ENCODE results near the gene ITM2C.

The ITM2C gene

DNA sequence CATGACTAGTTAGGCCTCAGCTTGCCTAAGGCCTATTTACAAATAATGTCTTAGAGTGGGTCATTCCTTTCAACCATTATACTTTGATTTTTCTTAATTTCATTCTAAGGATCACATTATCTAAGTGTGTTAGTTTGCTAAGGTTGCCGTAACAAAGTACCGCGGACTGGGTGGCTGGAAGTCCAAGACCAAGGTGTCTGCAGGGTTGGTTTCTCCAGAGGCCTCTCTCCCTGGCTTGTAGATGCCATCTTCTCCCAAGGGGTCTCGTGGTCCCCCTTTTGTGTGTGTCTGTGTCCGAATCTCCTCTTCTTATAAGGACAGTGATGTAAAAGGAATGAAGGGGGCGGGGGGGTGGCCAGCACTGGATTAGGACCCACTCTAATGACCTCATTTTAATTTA, 18.4 kb upstream of the ITM2C start:
- no peaks in the 10 kb centered on the region for H3K36me3 ChIP-seq (ENCODE audit: insufficient read depth, low read length)

DNA sequence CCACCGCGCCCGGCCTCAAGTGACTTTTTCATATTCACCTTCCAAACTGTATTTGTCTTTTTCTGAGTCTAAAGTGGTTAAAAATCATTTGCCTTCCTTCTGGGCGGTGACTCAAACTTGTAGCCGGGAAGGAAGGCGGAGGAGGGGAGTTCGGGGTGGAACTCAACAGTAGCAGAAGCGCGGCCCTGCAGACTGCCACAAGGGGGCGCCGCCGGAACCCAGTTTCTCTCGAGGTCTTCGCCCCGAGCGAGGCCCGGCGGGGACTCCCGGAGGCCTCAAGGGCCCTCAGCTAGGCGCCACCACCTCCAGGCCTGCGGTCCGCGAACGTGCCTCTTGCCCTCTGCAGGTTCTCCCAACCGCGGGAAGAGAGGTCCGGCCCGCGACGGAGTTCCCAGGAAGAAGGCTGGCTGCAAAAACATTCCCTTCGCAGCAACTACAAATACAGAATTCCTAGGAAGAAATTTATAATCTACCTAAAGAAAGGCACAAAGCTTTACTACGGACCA, 16.8 kb upstream of the ITM2C start:
- no peaks in the 10 kb centered on the region for H3K9me3 ChIP-seq (ENCODE audit: low read depth, low read length)
- H3K4me3 ChIP-seq, result peak overlapping the region; percentile 73
- peak overlapping the region; percentile 62 for H3K9ac ChIP-seq (ENCODE audit: insufficient read length)
- no peak for TF ChIP-seq EZH2 (IDR thresholded peaks at IDR 0.05)
- TF ChIP-seq POLR2AphosphoS5 (IDR thresholded peaks at IDR 0.05; ENCODE audit: borderline replicate concordance, low read depth, low read length), result no peak
- TF ChIP-seq FOXP2 (optimal IDR thresholded peaks at IDR 0.05; ENCODE audit: control extremely low read depth, extremely low read length, insufficient read depth), result no peak
- no peaks in the 10 kb centered on the region for H3K36me3 ChIP-seq (ENCODE audit: insufficient read depth, low read length)
- no peak overlapping the region for H3K27ac ChIP-seq
- no peak for DNase-seq (ENCODE audit: low read depth, low spot score)

More for the DNA sequence above, 18.4 kb upstream of the ITM2C start:
- Histone ChIP-seq H3K9me3 (ENCODE audit: low read depth, low read length) (no peaks in the 10 kb centered on the region), H3K27ac (no peak overlapping the region), H3K4me3 (no peak overlapping the region), H3K9ac (ENCODE audit: insufficient read length) (no peak overlapping the region)
- DNase-seq (ENCODE audit: low read depth, low spot score), result no peak
- TF ChIP-seq FOXP2 (optimal IDR thresholded peaks at IDR 0.05; ENCODE audit: control extremely low read depth, extremely low read length, insufficient read depth) (no peak), POLR2AphosphoS5 (IDR thresholded peaks at IDR 0.05; ENCODE audit: borderline replicate concordance, low read depth, low read length) (no peak), EZH2 (IDR thresholded peaks at IDR 0.05) (no peak)

DNA sequence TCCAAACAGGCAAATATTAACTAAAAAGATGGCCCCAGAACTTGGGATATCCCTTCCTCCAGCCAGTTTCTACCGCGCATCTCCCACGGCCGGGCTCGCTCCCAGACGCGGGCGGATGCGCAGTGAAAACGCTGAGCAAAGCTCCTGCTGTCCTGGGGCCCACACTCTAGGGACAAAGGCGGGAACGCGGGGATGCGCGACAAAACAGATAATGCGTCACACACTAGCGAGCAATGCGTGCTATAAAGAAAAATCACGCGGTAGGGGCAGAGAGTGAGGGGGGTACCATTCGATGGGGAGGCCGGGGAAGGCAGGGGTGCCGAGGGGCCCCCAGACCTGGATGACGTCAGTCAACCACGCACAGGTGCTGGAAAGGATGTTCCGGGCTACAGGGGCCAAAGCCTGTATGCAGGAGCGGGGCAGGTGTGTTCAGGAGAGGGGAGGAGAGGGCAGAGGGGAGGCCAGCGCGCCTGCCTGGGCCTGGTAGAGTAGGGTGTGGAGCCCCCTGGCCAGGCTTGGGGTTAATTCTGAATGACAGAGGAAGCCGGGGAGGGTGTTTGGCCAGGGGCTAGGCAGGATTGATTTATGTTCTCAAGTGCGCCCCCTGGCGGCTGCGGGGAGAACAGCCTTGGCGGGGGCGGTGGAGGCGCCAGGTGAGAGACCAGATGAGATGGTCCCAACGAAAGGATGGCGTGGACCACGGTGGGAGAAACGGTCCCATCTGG, 14.9 kb upstream of the ITM2C start:
- Histone ChIP-seq H3K9ac (ENCODE audit: insufficient read length) (no peak overlapping the region), H3K9me3 (ENCODE audit: low read depth, low read length) (no peaks in the 10 kb centered on the region), H3K27ac (no peak overlapping the region), H3K36me3 (ENCODE audit: insufficient read depth, low read length) (no peaks in the 10 kb centered on the region), H3K4me3 (no peak overlapping the region)
- no peak for DNase-seq (ENCODE audit: low read depth, low spot score)
- no peak for TF ChIP-seq FOXP2 (optimal IDR thresholded peaks at IDR 0.05; ENCODE audit: control extremely low read depth, extremely low read length, insufficient read depth)
- TF ChIP-seq POLR2AphosphoS5 (IDR thresholded peaks at IDR 0.05; ENCODE audit: borderline replicate concordance, low read depth, low read length), result no peak
- TF ChIP-seq EZH2 (IDR thresholded peaks at IDR 0.05), result no peak

DNA sequence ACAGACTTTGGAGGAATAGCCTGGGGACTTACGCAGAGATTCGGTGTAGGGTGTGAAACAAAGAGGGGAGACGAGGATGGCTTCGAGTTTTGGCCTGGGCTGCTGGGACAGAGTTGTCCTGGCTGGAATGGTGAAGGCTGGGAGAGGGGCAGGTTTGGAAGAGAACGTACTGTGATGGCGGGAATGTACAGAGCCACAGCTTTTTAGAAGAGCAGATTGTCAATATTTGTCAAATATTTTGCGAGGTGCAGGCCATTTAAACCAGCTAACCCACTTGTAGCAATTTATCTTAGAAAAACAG, 14.4 kb upstream of the ITM2C start:
- H3K36me3 ChIP-seq (ENCODE audit: insufficient read depth, low read length), result no peaks in the 10 kb centered on the region
- TF ChIP-seq FOXP2 (optimal IDR thresholded peaks at IDR 0.05; ENCODE audit: control extremely low read depth, extremely low read length, insufficient read depth) (no peak), POLR2AphosphoS5 (IDR thresholded peaks at IDR 0.05; ENCODE audit: borderline replicate concordance, low read depth, low read length) (no peak), EZH2 (IDR thresholded peaks at IDR 0.05) (no peak)
- H3K4me3 ChIP-seq, result no peak overlapping the region
- H3K9me3 ChIP-seq (ENCODE audit: low read depth, low read length), result no peaks in the 10 kb centered on the region
- H3K9ac ChIP-seq (ENCODE audit: insufficient read length), result no peak overlapping the region
- no peak overlapping the region for H3K27ac ChIP-seq
- no peak for DNase-seq (ENCODE audit: low read depth, low spot score)

DNA sequence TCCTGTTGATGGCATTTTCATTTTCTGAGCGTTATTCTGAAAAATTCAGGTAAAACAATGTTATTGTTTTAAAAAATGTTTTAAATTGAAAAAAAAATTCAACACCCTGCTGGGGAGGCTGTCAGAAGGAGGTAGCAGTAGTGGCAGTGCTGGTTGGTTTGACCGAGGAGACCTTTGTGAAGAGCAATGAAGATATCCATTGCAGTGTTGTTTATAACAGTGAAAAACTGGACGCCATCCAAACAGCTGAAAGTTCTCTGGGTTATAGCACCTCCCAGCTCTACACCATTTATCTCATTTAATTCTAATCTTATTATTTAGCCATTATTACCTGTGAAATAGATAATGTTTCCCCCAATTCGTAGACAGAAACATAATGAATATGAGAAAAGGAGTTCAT, 12.6 kb upstream of the ITM2C start:
- TF ChIP-seq FOXP2 (optimal IDR thresholded peaks at IDR 0.05; ENCODE audit: control extremely low read depth, extremely low read length, insufficient read depth), result no peak
- TF ChIP-seq EZH2 (IDR thresholded peaks at IDR 0.05), result no peak
- TF ChIP-seq POLR2AphosphoS5 (IDR thresholded peaks at IDR 0.05; ENCODE audit: borderline replicate concordance, low read depth, low read length), result no peak
- no peak overlapping the region for H3K4me3 ChIP-seq

DNA sequence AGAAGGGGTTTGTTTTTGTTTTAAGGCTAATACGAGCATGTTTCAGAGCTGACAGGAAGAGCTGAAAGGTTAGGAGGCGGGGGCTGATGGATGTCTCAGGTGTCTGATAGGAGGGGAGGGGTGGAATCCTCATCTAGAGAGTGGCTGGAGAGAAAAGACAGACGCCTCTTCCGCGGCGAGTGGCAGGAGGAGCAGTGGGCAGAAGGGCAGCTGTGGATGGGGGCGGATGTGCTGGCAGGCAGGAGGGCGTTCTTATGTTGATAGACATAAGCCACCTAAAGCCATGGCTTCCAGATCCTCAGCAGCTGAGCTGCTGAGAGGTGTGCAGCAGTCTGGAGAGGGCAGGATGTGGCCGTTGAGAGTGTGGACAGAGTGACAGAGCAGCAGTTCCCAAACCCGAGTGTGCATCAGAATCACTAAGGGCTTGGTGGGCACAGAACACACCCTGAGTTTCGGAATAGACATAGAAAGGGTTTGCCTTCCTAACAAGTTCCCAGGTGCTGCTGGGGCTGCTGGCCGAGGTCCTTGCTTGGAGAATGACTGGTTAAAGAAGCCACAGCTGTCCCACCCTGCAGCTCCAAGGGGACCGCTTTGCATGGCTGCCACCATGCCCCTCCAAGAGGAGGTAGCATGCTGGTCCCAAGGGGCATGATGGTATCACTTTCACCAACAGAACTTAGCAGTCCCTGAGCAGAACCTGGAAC, 3.0 kb upstream of the ITM2C start:
- Histone ChIP-seq H3K4me3 (no peak overlapping the region), H3K9me3 (ENCODE audit: low read depth, low read length) (no peaks in the 10 kb centered on the region), H3K9ac (ENCODE audit: insufficient read length) (no peak overlapping the region), H3K36me3 (ENCODE audit: insufficient read depth, low read length) (no peaks in the 10 kb centered on the region), H3K27ac (no peak overlapping the region)
- TF ChIP-seq POLR2AphosphoS5 (IDR thresholded peaks at IDR 0.05; ENCODE audit: borderline replicate concordance, low read depth, low read length), result no peak
- no peak for TF ChIP-seq EZH2 (IDR thresholded peaks at IDR 0.05)
- TF ChIP-seq FOXP2 (optimal IDR thresholded peaks at IDR 0.05; ENCODE audit: control extremely low read depth, extremely low read length, insufficient read depth), result no peak
- DNase-seq (ENCODE audit: low read depth, low spot score), result no peak

More for the DNA sequence above, 12.6 kb upstream of the ITM2C start:
- no peaks in the 10 kb centered on the region for H3K36me3 ChIP-seq (ENCODE audit: insufficient read depth, low read length)
- no peak for DNase-seq (ENCODE audit: low read depth, low spot score)
- H3K27ac ChIP-seq, result no peak overlapping the region
- H3K9me3 ChIP-seq (ENCODE audit: low read depth, low read length), result no peaks in the 10 kb centered on the region
- H3K9ac ChIP-seq (ENCODE audit: insufficient read length), result no peak overlapping the region

DNA sequence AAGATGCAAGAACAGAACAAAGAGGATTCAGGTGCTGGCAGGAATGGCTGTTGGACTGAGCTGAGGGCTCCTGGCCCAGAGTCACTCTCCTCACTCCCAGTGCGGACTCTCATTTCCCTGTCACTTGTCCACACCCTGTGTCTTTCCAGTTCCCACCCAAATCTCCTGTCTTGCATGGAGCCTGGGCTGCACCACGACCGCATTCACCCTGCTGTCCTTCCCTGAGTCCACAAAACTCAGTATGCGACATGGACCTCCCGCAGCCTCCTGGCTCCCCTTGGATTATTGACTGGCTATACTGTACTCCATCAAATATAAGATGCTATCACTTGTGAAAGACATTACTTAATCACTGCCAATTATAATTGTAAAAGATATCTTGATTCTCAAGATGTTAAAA, 2.5 kb upstream of the ITM2C start:
- no peaks in the 10 kb centered on the region for H3K9me3 ChIP-seq (ENCODE audit: low read depth, low read length)
- DNase-seq (ENCODE audit: low read depth, low spot score), result no peak
- no peak overlapping the region for H3K9ac ChIP-seq (ENCODE audit: insufficient read length)
- no peak overlapping the region for H3K4me3 ChIP-seq
- TF ChIP-seq FOXP2 (optimal IDR thresholded peaks at IDR 0.05; ENCODE audit: control extremely low read depth, extremely low read length, insufficient read depth), result no peak
- no peak for TF ChIP-seq EZH2 (IDR thresholded peaks at IDR 0.05)
- no peak for TF ChIP-seq POLR2AphosphoS5 (IDR thresholded peaks at IDR 0.05; ENCODE audit: borderline replicate concordance, low read depth, low read length)
- H3K27ac ChIP-seq, result no peak overlapping the region
- H3K36me3 ChIP-seq (ENCODE audit: insufficient read depth, low read length), result no peaks in the 10 kb centered on the region

DNA sequence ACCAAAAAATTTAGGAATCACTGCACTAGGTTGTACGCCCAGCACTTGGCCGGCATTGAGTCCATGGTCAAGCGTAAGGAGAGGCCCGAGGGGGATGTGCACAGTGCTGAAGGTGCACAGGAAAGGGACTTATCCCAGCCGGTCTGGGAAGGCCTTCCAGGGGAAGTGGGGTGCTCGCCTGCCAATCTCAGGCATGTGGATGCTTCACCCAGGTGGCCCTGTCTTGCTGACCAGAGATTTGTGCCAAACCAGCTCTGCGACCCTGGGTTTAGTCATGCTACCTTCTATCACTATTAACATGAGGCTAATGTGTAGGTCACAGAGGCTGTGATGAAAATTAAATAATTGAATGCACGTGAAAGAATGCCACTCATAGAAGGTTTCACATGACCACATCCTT, 1.7 kb upstream of the ITM2C start:
- Histone ChIP-seq H3K27ac (no peak overlapping the region), H3K36me3 (ENCODE audit: insufficient read depth, low read length) (no peaks in the 10 kb centered on the region), H3K9ac (ENCODE audit: insufficient read length) (no peak overlapping the region), H3K4me3 (no peak overlapping the region), H3K9me3 (ENCODE audit: low read depth, low read length) (no peaks in the 10 kb centered on the region)
- no peak for DNase-seq (ENCODE audit: low read depth, low spot score)
- TF ChIP-seq EZH2 (IDR thresholded peaks at IDR 0.05) (no peak), FOXP2 (optimal IDR thresholded peaks at IDR 0.05; ENCODE audit: control extremely low read depth, extremely low read length, insufficient read depth) (no peak), POLR2AphosphoS5 (IDR thresholded peaks at IDR 0.05; ENCODE audit: borderline replicate concordance, low read depth, low read length) (no peak)

All from SK-N-MC (cell line).